EL (cell line): ENCODE data around the gene MED12L.

Experiments used
- DNase-seq: peaks from one replicate; pipeline ENCODE4 v3.0.0-alpha.2; 2016

MED12L gene

GRCh38 chr3:151086484-151087456 lies 1.3 kb downstream of the MED12L start:
- DNase-seq: peak; percentile 87

- no peak for DNase-seq
These were observed 2.2 kb downstream of the MED12L start for GRCh38 chr3:151087648-151088047.

- DNase-seq: no peak
These were observed 6.4 kb downstream of the MED12L start for GRCh38 chr3:151091685-151092345.

GRCh38 chr3:151093148-151093547 lies 7.7 kb downstream of the MED12L start:
- no peak for DNase-seq

- DNase-seq: no peak
These were observed 8.4 kb downstream of the MED12L start for GRCh38 chr3:151093905-151094304.

- no peak for DNase-seq
These were observed 11.3 kb downstream of the MED12L start for GRCh38 chr3:151096716-151097115.

GRCh38 chr3:151100076-151100475 lies 14.6 kb downstream of the MED12L start:
- DNase-seq: no peak

GRCh38 chr3:151101270-151101969 lies 16.0 kb downstream of the MED12L start:
- no peak for DNase-seq

GRCh38 chr3:151106311-151106710 lies 20.8 kb downstream of the MED12L start:
- no peak for DNase-seq

- no peak for DNase-seq
These were observed 21.7 kb downstream of the MED12L start for GRCh38 chr3:151107177-151107576.

GRCh38 chr3:151107701-151108100 lies 22.2 kb downstream of the MED12L start:
- DNase-seq: peak; percentile 8

- no peak for DNase-seq
These were observed 23.9 kb downstream of the MED12L start for GRCh38 chr3:151109286-151109800.

GRCh38 chr3:151112731-151113130 lies 27.3 kb downstream of the MED12L start:
- no peak for DNase-seq

- no peak for DNase-seq
These were observed 27.9 kb downstream of the MED12L start for GRCh38 chr3:151113343-151113742.

- no peak for DNase-seq
These were observed 31.6 kb downstream of the MED12L start for GRCh38 chr3:151117047-151117446.

GRCh38 chr3:151119188-151119587 lies 33.7 kb downstream of the MED12L start:
- no peak for DNase-seq

- no peak for DNase-seq
These were observed 34.9 kb downstream of the MED12L start for GRCh38 chr3:151120409-151120808.

GRCh38 chr3:151121016-151121415 lies 35.6 kb downstream of the MED12L start:
- DNase-seq: no peak

GRCh38 chr3:151123827-151124226 lies 38.4 kb downstream of the MED12L start:
- no peak for DNase-seq

- DNase-seq: no peak
These were observed 39.0 kb downstream of the MED12L start for GRCh38 chr3:151124476-151124875.

GRCh38 chr3:151130428-151130827 lies 45.0 kb downstream of the MED12L start:
- no peak for DNase-seq

GRCh38 chr3:151133175-151133574 lies 47.7 kb downstream of the MED12L start:
- no peak for DNase-seq

- no peak for DNase-seq
These were observed 48.5 kb downstream of the MED12L start for GRCh38 chr3:151133917-151134450.
